ENCODE measurements around the gene NELL1.

The NELL1 gene

GRCh38 chr11:21456186-21456585 is 786.8 kb downstream of the NELL1 start:
- Histone ChIP-seq H3K9ac (no peak overlapping the region), H3K79me2 (no peaks in the 10 kb centered on the region), H3K4me2 (ENCODE audit: low read length) (no peak overlapping the region), H3K4me3 (ENCODE audit: low read depth, low read length) (no peak overlapping the region), H3K4me1 (no peaks in the 10 kb centered on the region), H3K36me3 (ENCODE audit: control insufficient read depth, insufficient read depth, low read length) (no peaks in the 10 kb centered on the region), H3K27me3 (ENCODE audit: control insufficient read depth, insufficient read depth, low read length) (no peaks in the 10 kb centered on the region), H2AFZ (no peak overlapping the region), H3K27ac (no peak overlapping the region), H3K9me3 (ENCODE audit: control insufficient read depth, low read length) (no peaks in the 10 kb centered on the region)
- no peak for TF ChIP-seq CTCF (IDR thresholded peaks at IDR 0.05)

- H3K4me3 ChIP-seq (ENCODE audit: low read depth, low read length): no peak overlapping the region
- H3K27me3 ChIP-seq (ENCODE audit: control insufficient read depth, insufficient read depth, low read length): no peaks in the 10 kb centered on the region
- no peaks in the 10 kb centered on the region for H3K79me2 ChIP-seq
- H3K36me3 ChIP-seq (ENCODE audit: control insufficient read depth, insufficient read depth, low read length): no peaks in the 10 kb centered on the region
- H3K27ac ChIP-seq: no peak overlapping the region
- H3K9me3 ChIP-seq (ENCODE audit: control insufficient read depth, low read length): no peaks in the 10 kb centered on the region
- TF ChIP-seq CTCF (IDR thresholded peaks at IDR 0.05): no peak
- no peak overlapping the region for H2AFZ ChIP-seq
- H3K4me1 ChIP-seq: no peaks in the 10 kb centered on the region
- no peak overlapping the region for H3K4me2 ChIP-seq (ENCODE audit: low read length)
- no peak overlapping the region for H3K9ac ChIP-seq
Observed at GRCh38 chr11:21460082-21460481, 790.7 kb downstream of the NELL1 start.

- Histone ChIP-seq H3K36me3 (ENCODE audit: control insufficient read depth, insufficient read depth, low read length) (no peaks in the 10 kb centered on the region), H3K79me2 (no peaks in the 10 kb centered on the region), H3K27ac (no peak overlapping the region), H3K4me1 (no peaks in the 10 kb centered on the region), H3K9ac (no peak overlapping the region), H3K9me3 (ENCODE audit: control insufficient read depth, low read length) (no peaks in the 10 kb centered on the region), H3K4me2 (ENCODE audit: low read length) (no peak overlapping the region), H3K4me3 (ENCODE audit: low read depth, low read length) (no peak overlapping the region), H2AFZ (no peak overlapping the region), H3K27me3 (ENCODE audit: control insufficient read depth, insufficient read depth, low read length) (no peaks in the 10 kb centered on the region)
- TF ChIP-seq CTCF (IDR thresholded peaks at IDR 0.05): no peak
Observed at GRCh38 chr11:21461701-21462100, 792.3 kb downstream of the NELL1 start.

GRCh38 chr11:21464601-21465193 is 795.3 kb downstream of the NELL1 start:
- no peaks in the 10 kb centered on the region for H3K79me2 ChIP-seq
- H3K4me1 ChIP-seq: no peaks in the 10 kb centered on the region
- no peaks in the 10 kb centered on the region for H3K36me3 ChIP-seq (ENCODE audit: control insufficient read depth, insufficient read depth, low read length)
- TF ChIP-seq CTCF (IDR thresholded peaks at IDR 0.05): no peak
- no peak overlapping the region for H3K4me3 ChIP-seq (ENCODE audit: low read depth, low read length)
- H3K4me2 ChIP-seq (ENCODE audit: low read length): no peak overlapping the region
- no peak overlapping the region for H3K27ac ChIP-seq
- no peaks in the 10 kb centered on the region for H3K27me3 ChIP-seq (ENCODE audit: control insufficient read depth, insufficient read depth, low read length)
- no peak overlapping the region for H3K9ac ChIP-seq
- H3K9me3 ChIP-seq (ENCODE audit: control insufficient read depth, low read length): no peaks in the 10 kb centered on the region
- no peak overlapping the region for H2AFZ ChIP-seq

GRCh38 chr11:21465203-21465602 is 795.8 kb downstream of the NELL1 start:
- Histone ChIP-seq H3K4me1 (no peaks in the 10 kb centered on the region), H3K9ac (no peak overlapping the region), H3K4me2 (ENCODE audit: low read length) (no peak overlapping the region), H3K27me3 (ENCODE audit: control insufficient read depth, insufficient read depth, low read length) (no peaks in the 10 kb centered on the region), H3K36me3 (ENCODE audit: control insufficient read depth, insufficient read depth, low read length) (no peaks in the 10 kb centered on the region), H2AFZ (no peak overlapping the region), H3K4me3 (ENCODE audit: low read depth, low read length) (no peak overlapping the region), H3K9me3 (ENCODE audit: control insufficient read depth, low read length) (no peaks in the 10 kb centered on the region), H3K79me2 (no peaks in the 10 kb centered on the region), H3K27ac (no peak overlapping the region)
- no peak for TF ChIP-seq CTCF (IDR thresholded peaks at IDR 0.05)
